Fibroblast of skin of right biceps (primary cell): ENCODE data around the gene TOX2.

ENCODE experiments used
- DNase-seq: peaks from one replicate; pipeline ENCODE4 v3.0.0-alpha.2; 2013

TOX2 gene

GRCh38 chr20:44065401-44066340 is 151.0 kb downstream of the TOX2 start:
- no peak for DNase-seq

GRCh38 chr20:44066645-44067606 is 152.3 kb downstream of the TOX2 start:
- no peak for DNase-seq

- DNase-seq, result no peak
These were observed 153.0 kb downstream of the TOX2 start for GRCh38 chr20:44067650-44068081.

GRCh38 chr20:44068316-44069201 is 153.9 kb downstream of the TOX2 start:
- no peak for DNase-seq

- no peak for DNase-seq
These were observed 154.8 kb downstream of the TOX2 start for GRCh38 chr20:44069203-44070011.

DNA sequence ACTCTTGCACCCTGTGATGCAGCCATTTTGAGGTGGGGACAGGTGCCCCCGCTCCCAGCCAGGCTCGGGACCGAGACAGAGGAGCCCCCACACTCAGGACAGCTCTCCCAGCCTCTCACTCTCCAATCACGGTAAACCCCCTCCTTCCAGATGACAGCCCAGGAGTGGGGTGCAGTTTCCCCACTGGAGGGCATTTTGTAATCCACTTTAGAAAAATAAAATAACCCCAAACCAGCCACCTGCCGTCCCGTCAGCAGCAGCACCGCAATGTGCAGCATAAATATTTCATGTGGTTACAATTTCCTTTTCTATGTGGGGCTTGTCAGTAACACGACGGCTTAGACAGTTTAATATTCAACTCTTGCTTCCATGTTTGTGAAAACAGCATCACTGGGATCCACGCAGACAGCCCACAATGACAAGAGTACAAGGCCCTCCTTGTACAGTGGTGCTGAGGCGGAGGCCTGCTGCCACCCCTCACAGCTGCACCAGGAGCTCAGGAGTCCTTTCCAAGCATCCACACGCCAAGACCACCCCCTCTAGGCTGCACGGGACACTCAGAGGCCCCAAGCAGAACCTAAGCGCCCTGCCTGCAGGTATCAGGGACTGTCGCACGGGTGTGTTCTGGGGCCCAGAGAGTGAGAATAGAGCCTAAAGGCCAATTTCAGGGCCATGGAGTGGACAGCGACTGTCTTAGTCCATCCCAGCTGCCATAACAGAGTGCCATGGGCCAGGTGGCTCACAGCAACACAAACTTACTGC is 155.7 kb downstream of the TOX2 start:
- no peak for DNase-seq

DNA sequence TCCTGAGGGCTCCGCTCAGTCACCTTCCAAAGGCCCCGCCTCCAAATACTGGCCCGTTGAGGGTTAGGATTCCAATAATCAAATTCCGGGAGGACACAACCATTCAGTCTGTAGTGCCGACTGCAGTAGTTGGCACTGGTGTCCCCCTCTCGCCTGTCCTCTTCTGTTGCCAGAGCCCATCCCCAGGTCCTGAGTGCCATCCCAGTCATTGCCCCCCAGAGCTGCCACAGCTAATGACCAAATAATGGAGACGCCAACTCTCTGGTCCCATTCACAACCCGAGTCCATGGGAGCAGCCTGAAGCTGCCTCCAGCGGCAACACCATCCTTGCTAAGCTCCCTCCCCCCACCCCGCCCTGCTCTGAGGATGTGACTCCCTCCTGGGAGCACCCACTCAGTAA is 156.4 kb downstream of the TOX2 start:
- no peak for DNase-seq

GRCh38 chr20:44071526-44072111 is 157.0 kb downstream of the TOX2 start:
- no peak for DNase-seq

GRCh38 chr20:44072384-44072783 is 157.7 kb downstream of the TOX2 start:
- no peak for DNase-seq

DNA sequence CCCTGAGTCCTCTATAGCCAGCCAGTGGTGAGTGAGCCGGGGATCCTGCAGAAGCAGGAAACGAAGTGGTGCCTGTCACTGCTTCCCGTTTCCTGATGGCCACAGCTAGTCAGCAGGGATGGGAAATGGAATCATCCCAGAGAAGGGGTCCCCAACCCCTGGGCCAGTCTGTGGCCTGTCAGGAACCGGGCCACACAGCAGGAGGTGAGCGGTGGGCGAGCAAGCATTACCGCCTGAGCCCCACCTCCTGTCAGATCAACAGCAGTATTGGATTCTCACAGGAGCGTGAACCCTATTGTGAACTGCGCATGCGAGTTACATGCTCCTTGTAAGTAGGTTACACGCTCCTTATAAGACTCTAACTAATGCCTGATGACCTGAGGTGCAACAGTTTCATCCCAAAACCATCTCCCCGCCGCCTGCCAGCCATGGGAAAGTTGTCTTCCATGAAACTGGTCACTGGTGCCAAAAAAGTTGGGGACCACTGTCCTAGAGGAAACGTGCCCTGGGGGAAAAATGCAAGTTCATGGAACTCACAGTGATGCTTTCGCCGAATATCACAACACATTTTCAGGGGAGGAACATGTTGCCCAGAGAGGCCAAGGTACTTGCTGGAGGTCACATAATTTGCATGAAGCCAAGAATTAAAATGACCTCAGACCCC is 158.5 kb downstream of the TOX2 start:
- no peak for DNase-seq

DNA sequence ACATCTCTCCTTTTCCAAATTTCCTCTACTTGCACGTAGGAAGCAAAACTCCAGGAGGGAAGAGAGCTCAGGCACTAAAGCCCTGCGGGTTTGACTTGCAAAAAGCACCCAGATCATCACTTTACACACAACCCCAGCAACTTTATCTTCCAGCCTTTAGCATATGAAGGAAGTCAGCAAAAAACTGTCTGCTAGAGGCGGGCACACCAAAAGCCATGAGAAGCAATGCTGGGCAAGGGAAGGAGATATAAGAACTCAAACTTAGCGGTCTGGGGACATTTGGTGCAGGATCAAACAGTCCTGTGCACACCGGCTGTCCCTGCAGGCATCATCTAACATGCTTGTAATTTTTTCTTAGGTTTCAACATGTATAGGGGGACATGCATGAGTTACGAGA is 159.0 kb downstream of the TOX2 start:
- no peak for DNase-seq

DNA sequence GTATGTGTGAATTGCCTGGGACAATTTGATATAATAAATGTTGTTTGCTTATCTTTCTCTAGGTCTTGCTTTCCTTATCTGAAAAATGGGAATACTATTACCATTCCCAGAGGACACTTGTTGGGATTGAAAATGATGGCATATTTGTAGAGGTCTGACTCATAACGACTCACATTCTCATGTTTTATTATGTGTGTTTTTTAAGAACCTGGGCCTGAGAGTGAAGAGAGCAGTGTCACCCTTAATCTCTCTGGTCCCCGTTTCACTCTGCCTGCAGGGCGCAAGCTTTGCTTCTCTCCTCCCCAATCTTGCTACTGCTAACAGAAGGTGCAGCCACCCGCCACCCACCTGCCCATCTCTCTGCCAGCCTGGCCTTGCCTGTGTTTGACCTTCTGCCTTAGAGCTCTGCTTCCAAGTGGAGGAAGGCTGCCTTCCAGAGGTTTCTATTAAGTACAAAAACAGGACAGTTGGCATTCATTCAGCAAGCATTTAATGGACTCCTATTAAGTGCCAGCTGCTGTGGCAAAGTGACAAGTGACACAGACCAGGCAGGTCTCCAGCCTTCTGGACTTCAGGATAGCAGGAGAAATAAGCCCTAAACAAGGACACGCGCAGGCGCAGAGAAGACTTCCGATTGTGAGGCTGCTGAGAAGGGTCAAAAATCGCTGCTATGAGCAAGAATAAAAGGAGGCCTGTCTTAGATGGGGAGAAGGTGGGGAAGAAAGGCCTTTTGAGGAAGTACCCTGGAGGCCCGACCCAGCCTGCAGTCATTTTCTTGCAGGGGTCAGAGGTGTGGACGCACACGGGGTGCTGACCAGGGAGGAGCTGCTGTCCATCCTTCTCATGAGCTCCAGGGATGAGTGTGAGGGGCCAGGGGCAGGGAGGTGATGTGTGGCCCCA is 159.8 kb downstream of the TOX2 start:
- peak; percentile 81 for DNase-seq

- DNase-seq, result no peak
These were observed 160.7 kb downstream of the TOX2 start for GRCh38 chr20:44075191-44075949.

DNA sequence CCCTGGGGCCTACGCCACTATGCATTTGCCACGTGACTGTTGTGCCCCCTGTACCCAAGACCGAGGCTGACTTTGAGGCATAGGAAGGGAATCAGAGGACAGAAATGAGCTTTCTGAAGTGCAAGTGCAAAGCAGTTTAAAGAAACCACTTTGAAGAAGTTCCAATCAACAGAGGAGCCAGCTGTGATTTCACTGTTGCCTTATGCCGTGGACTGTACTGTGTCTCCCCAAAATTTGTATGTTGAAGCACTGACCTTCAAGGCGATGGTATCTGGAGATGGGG is 161.2 kb downstream of the TOX2 start:
- DNase-seq, result no peak

- no peak for DNase-seq
These were observed 164.6 kb downstream of the TOX2 start for GRCh38 chr20:44079291-44079690.

DNA sequence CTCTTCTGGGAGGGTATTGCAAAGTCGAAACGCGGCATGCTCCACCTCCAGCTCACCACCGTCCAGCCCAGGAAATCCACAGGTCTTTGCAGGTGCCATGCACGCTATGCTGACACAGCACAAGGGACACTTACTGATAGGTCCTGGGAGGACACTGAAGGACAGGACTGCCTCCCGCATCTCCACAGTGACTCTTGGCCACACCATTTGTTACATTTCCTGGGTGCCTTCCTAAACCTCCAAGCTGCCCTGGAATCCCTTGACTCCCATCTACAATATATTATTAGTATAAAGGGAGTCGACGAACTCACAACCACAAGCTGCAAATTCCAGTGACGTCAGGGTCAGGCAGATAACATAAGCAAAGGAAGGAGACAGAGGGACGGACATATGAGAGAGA is 165.4 kb downstream of the TOX2 start:
- peak; percentile 9 for DNase-seq

DNA sequence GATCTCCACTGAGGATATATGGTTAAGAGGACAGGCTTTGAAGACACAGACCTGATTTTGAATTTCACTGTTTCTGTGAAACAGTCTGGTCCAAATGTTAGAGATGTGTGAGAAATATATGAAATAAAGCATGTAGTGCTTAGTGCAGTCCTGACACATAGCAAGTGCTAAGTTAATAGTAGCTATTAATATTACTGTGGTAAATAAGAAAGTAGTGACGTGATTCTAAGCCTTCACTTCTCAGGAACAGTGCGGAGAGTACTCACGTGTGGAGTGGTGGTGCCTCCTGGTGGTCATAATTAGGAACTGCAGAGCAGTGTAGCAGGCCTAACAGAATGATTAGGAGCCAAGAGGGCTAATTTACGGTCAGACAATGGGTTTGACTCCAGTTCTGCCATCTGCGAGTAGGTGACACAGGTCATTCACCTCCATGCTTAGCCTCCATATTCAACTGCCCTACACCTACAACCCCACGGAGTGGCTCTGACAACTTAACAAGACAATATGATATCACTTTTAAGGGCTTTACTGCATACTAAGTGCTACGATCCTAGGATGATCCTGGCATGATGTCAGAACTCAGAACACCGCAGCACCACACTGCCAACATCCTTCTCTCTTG is 166.1 kb downstream of the TOX2 start:
- DNase-seq, result peak; percentile 73

- no peak for DNase-seq
These were observed 166.8 kb downstream of the TOX2 start for GRCh38 chr20:44081476-44081875.
